HUES6 (cell line): ENCODE measurements around the gene GRID1.

Experiments used
- H3K27ac ChIP-seq: 2 replicates; pipeline ENCODE4 v1.7.0; 2013; ENCODE audit warnings: low read depth, mild to moderate bottlenecking, low read length, inconsistent platforms
- H3K27me3 ChIP-seq: 2 replicates; pipeline ENCODE4 v1.6.1; 2013; ENCODE audit warnings: low read length; ENCODE audit not compliant: control insufficient read depth, insufficient read depth
- H3K36me3 ChIP-seq: 2 replicates; pipeline ENCODE4 v1.6.1; 2013; ENCODE audit warnings: low read length; ENCODE audit not compliant: control insufficient read depth, insufficient read depth
- H3K4me1 ChIP-seq: 2 replicates; pipeline ENCODE4 v1.6.1; 2013; ENCODE audit warnings: low read length; ENCODE audit not compliant: control insufficient read depth, insufficient read depth
- H3K4me3 ChIP-seq: 2 replicates; pipeline ENCODE4 v1.5.1; 2013; ENCODE audit warnings: low read depth, low read length
- H3K9ac ChIP-seq: one replicate; pipeline ENCODE4 v1.6.1; 2013; ENCODE audit warnings: mild to moderate bottlenecking, low read length
- H3K9me3 ChIP-seq: 2 replicates; pipeline ENCODE4 v1.6.1; 2013; ENCODE audit warnings: low read depth, low read length; ENCODE audit not compliant: control insufficient read depth, insufficient read depth

The GRID1 gene

GRCh38 chr10:85558533-85558932 lies 808.1 kb downstream of the GRID1 start:
- Histone ChIP-seq H3K27me3 (no peaks in the 10 kb centered on the region), H3K4me3 (no peak overlapping the region), H3K27ac (no peak overlapping the region), H3K9ac (no peak overlapping the region), H3K9me3 (no peaks in the 10 kb centered on the region), H3K36me3 (no peaks in the 10 kb centered on the region), H3K4me1 (no peaks in the 10 kb centered on the region)

- Histone ChIP-seq H3K27me3 (no peaks in the 10 kb centered on the region), H3K36me3 (no peaks in the 10 kb centered on the region), H3K9me3 (no peaks in the 10 kb centered on the region), H3K27ac (no peak overlapping the region), H3K4me3 (no peak overlapping the region), H3K9ac (no peak overlapping the region), H3K4me1 (no peaks in the 10 kb centered on the region)
Measured at GRCh38 chr10:85557706-85558105, 808.9 kb downstream of the GRID1 start.

- Histone ChIP-seq H3K4me1 (no peaks in the 10 kb centered on the region), H3K9me3 (no peaks in the 10 kb centered on the region), H3K4me3 (no peak overlapping the region), H3K36me3 (no peaks in the 10 kb centered on the region), H3K9ac (no peak overlapping the region), H3K27me3 (no peaks in the 10 kb centered on the region), H3K27ac (no peak overlapping the region)
Measured at GRCh38 chr10:85557077-85557476, 809.5 kb downstream of the GRID1 start.
